Mononuclear cell (primary cell): ENCODE results near the gene LRRC18. TPM values are rescaled to one million over a fixed set of nuclear protein-coding genes. Genes with fewer than 3 reads are reported as not detected.

ENCODE experiments used
- H3K27me3 ChIP-seq: 2 replicates; pipeline ENCODE4 v1.6.0; 2011; ENCODE audit warnings: low read length, control low read depth; ENCODE audit not compliant: insufficient read depth
- H3K4me1 ChIP-seq: 2 replicates; pipeline ENCODE4 v1.5.1; 2011; ENCODE audit warnings: mild to moderate bottlenecking, low read length, control low read depth; ENCODE audit not compliant: insufficient read depth
- H3K4me3 ChIP-seq: 2 replicates; pipeline ENCODE4 v1.5.1; 2011; ENCODE audit warnings: mild to moderate bottlenecking, low read length, moderate library complexity
- H3K9me3 ChIP-seq: 2 replicates; pipeline ENCODE4 v1.5.1; 2011; ENCODE audit warnings: low read depth, mild to moderate bottlenecking, control low read depth, low read length
- total RNA-seq: library from RNA; depleted of rRNA; stranded (reverse); fragments of >200 nt; gene quantifications from one replicate; pipeline ENCODE4 v1.2.3, GENCODE V29; 2012

Gene LRRC18
- total RNA-seq, 1 donor: not detected

- H3K9me3 ChIP-seq: no peaks in the 10 kb centered on the region
- no peaks in the 10 kb centered on the region for H3K27me3 ChIP-seq
- no peak overlapping the region for H3K4me3 ChIP-seq
- H3K4me1 ChIP-seq: peaks cover 11% of the 10 kb centered on the region
Observed at GRCh38 chr10:48904861-48905260, 34.8 kb downstream of the LRRC18 start.

DNA sequence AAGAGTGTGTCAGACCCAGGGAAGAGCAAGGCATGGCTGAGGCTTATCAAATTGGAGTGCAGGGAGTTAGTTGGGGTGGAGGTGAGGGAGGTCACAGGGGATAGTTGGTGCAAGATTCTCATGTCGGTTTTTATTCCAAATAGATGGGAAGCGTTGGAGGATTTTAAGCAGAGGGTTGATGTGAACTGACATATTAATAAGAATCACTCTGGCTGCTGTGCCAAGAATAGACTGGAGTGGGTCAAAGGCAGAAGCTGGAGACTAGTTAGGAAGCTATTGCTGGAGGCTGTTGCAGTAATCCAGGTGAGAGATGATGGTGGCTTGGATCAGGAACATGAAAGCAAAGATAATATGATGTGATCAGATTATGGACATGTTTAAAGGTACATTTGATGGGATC lies 36.5 kb downstream of the LRRC18 start:
- no peaks in the 10 kb centered on the region for H3K27me3 ChIP-seq
- H3K4me1 ChIP-seq: peaks cover 14% of the 10 kb centered on the region
- H3K4me3 ChIP-seq: no peak overlapping the region
- no peaks in the 10 kb centered on the region for H3K9me3 ChIP-seq

GRCh38 chr10:48902096-48902495 lies 37.5 kb downstream of the LRRC18 start:
- Histone ChIP-seq H3K9me3 (no peaks in the 10 kb centered on the region), H3K27me3 (no peaks in the 10 kb centered on the region), H3K4me1 (peaks cover 14% of the 10 kb centered on the region), H3K4me3 (no peak overlapping the region)

GRCh38 chr10:48901319-48901718 lies 38.3 kb downstream of the LRRC18 start:
- peaks cover 14% of the 10 kb centered on the region for H3K4me1 ChIP-seq
- H3K9me3 ChIP-seq: no peaks in the 10 kb centered on the region
- no peak overlapping the region for H3K4me3 ChIP-seq
- no peaks in the 10 kb centered on the region for H3K27me3 ChIP-seq

DNA sequence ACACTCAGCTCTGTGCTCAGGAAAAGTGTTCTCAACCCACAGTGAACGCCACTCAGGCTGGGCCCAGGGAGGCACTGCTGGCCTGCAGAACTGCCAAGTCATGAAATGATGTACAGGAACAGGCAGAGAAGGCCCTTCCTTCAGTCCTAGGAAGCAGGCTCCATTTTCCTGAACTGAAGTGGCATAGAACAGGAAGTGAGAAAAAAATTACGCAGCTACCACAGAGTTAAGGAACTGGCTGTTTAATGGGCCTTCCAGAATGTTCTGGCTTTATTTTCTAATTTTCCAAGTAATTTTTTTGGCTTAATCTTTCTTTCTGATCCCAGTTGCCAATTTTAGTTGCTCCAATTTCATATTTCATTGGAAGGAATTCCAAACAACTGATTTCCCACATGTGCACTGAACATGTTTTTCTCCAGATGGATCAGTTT lies 39.3 kb downstream of the LRRC18 start:
- no peak overlapping the region for H3K4me3 ChIP-seq
- no peaks in the 10 kb centered on the region for H3K27me3 ChIP-seq

DNA sequence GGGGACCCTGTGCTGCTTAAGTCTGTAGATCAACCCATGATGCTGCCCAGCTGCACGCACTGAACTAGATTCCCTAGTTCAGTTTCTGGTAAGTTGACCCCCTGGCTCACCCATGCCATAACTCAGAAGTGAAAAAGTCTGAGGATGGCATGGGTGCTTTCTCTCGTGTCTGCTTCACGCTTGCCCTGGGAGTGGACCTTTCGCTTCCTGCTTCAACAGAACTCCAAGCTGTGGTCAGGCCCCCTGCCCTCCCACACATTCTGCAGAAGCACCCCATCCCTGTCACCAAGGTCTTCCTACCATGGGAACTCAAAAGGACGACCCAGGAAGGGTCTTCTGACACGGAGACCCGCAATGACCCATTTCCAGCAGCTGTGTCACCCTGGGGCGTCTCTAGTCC lies 39.9 kb downstream of the LRRC18 start:
- Histone ChIP-seq H3K9me3 (no peaks in the 10 kb centered on the region), H3K27me3 (no peaks in the 10 kb centered on the region), H3K4me1 (peaks cover 14% of the 10 kb centered on the region), H3K4me3 (no peak overlapping the region)

More for the DNA sequence above, 39.3 kb downstream of the LRRC18 start:
- no peaks in the 10 kb centered on the region for H3K9me3 ChIP-seq
- peaks cover 14% of the 10 kb centered on the region for H3K4me1 ChIP-seq

- H3K27me3 ChIP-seq: no peaks in the 10 kb centered on the region
- H3K4me3 ChIP-seq: no peak overlapping the region
- H3K4me1 ChIP-seq: peaks cover 14% of the 10 kb centered on the region
- H3K9me3 ChIP-seq: no peaks in the 10 kb centered on the region
Observed at GRCh38 chr10:48898426-48898825, 41.2 kb downstream of the LRRC18 start.

DNA sequence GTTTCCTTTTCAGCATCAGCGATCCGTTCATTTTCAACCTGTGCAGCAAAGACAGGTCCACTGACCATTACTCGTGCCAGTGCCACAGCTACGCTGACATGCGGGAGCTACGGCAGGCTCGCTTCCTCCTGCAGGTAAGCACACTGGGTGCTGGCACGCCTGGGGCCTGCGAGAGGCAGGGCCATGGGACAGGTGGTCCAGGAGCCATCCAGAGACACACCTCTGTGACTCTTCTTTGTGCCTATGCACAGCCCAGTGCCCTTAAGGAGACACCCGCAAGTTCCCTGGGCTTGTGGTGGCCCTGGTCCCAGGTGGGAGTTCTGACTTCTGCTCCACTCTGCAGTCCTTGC lies 42.2 kb downstream of the LRRC18 start:
- H3K9me3 ChIP-seq: no peaks in the 10 kb centered on the region
- H3K4me3 ChIP-seq: no peak overlapping the region
- no peaks in the 10 kb centered on the region for H3K27me3 ChIP-seq
- peaks cover 14% of the 10 kb centered on the region for H3K4me1 ChIP-seq

GRCh38 chr10:48896756-48897440 lies 42.7 kb downstream of the LRRC18 start:
- H3K4me3 ChIP-seq: no peak overlapping the region
- no peaks in the 10 kb centered on the region for H3K9me3 ChIP-seq
- no peaks in the 10 kb centered on the region for H3K27me3 ChIP-seq
- H3K4me1 ChIP-seq: peaks cover 14% of the 10 kb centered on the region

DNA sequence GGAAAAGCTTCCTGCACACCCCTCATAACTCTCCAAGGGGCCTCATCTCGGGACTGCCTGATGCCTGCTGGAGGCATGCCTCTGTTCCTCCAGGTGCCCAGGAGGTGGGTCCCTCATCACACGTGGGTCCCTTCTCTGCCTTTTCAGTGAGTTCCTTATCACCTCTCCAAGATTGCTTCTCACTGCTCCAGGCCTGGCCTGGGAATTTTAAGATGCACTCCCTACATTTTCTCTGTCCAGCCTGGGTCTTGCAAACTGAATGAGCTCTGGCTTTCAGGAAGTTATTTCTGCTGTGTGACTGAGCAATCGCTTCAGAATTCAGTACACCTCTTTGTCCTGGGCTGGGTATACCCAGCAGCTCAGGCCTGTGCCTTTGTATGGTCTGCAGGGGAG lies 43.8 kb downstream of the LRRC18 start:
- peaks cover 12% of the 10 kb centered on the region for H3K4me1 ChIP-seq
- no peaks in the 10 kb centered on the region for H3K9me3 ChIP-seq
- H3K4me3 ChIP-seq: no peak overlapping the region
- H3K27me3 ChIP-seq: no peaks in the 10 kb centered on the region

DNA sequence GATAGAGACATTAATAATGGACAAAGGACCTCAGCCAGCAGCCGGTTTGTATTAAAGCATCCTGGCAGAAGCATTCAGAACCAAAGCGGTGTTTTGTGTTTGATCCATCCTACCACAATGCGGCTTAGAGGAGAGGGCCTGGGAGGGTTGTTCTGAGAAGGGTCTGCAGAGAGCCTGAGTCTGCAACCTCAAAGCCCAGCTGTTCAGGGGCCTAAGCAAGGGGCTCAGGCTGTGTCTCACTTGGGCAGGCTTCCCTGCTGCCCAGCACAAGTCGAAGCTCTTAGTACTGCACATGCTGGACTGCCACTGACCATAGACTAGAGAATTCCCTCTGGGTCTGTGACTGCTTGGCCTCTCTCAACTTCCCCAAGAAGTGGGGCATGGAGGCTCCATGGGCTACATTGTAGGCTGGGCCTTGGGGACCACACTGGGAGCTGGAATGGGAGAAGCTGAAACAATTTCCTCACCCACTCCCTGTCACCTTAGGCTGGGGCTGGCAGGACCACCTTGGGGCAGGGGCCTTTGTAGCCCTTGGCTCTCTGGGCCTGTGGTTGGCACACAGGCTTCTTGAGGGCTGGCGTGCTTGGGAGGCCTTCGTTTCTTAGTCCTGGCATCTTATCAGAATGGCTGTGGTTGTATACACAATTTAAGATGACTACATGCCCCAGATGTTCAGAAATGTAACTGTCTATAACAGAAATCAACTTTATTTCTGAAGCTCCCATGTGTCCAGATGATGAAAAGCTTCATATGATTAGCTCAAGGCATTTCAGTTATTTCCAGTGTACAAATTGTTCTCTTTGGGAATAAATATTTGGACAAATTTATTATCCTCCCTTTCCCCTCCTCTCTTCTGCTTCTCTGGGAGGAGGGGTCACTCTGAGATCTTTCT lies 44.5 kb downstream of the LRRC18 start:
- H3K4me1 ChIP-seq: peaks cover 6% of the 10 kb centered on the region
- H3K9me3 ChIP-seq: no peaks in the 10 kb centered on the region
- no peaks in the 10 kb centered on the region for H3K27me3 ChIP-seq
- no peak overlapping the region for H3K4me3 ChIP-seq

DNA sequence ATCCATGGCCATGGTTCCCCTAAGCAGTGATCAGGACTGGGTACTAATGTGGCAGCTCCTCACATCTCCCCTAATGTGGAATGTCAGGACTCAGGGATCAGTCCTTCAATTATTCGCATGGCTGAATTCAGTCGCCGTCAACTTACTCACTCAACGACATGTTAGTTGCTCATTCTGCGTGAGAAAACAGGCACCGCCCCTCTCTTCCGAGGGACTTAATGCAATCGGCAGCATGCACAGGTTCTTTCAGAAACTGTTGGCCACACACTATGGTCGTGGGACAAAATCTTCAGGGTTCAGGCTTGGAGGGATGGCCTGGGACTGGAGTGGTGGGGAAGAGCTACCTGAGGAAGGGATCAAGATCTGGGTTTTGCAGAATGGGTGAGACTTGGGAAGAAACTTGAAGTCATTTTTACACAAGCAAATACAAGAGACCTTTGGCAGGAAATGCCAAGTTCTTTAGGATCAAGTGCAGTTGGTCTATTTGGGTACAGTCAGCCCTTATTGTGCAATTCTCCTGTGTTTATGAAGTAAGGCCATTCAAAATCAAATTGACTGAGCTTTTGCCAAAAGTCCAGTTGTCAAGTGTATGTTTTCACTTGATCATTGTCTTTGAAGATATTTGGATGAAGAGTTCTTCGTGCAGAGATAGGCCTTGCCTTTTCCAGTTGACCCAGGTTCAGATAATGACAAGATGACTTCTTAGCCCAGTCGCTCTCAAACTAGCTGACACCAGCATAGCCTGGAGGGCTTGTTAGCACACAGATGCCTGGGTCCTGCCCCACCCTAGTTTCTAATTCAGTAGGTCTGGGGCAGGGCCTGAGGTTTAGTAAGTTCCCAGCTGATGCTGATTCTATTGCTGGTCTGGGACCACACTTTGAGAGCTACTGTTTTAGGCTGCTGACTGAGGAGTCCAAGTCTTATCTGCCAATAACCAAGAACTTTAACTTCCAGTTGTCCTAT lies 48.5 kb downstream of the LRRC18 start:
- Histone ChIP-seq H3K4me3 (no peak overlapping the region), H3K9me3 (no peaks in the 10 kb centered on the region), H3K4me1 (no peaks in the 10 kb centered on the region), H3K27me3 (no peaks in the 10 kb centered on the region)

- Histone ChIP-seq H3K4me1 (no peaks in the 10 kb centered on the region), H3K4me3 (no peak overlapping the region), H3K27me3 (no peaks in the 10 kb centered on the region), H3K9me3 (no peaks in the 10 kb centered on the region)
Observed at GRCh38 chr10:48887982-48888381, 51.7 kb downstream of the LRRC18 start.

DNA sequence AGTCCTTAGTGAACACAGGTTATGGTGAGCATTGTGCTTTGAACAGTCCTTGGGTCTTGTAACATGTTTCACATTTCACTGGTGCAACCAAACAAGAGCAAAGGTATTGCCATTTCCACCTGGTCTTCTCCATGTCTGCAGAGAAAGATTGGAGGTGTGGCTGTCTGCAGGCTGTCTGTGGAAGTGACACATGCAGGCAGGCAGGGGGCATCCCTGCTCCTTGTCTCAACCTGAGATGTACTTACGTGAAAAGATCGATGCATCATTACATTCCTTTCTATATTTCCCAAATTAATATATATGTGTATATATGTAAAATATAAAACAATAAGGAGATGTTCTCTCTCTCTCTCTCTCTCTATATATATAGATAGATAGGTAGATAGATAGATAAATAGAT lies 54.3 kb downstream of the LRRC18 start:
- H3K27me3 ChIP-seq: no peaks in the 10 kb centered on the region
- H3K4me3 ChIP-seq: no peak overlapping the region
- no peaks in the 10 kb centered on the region for H3K4me1 ChIP-seq
- no peaks in the 10 kb centered on the region for H3K9me3 ChIP-seq
